Retinal pigment epithelial cell (primary cell): Measurements from ENCODE around the gene BAIAP2L2.
"Not testable (repeated sequence)": the region's sequence is repeated elsewhere in the genome, so short reads cannot be mapped to it uniquely, and the experiment has no call there.

Experiments used
- DNase-seq: peaks from one replicate; pipeline ENCODE4 v3.0.0-alpha.2; 2010; ENCODE audit warnings: low read depth
- H3K4me3 ChIP-seq: 2 replicates; pipeline ENCODE4 v1.5.1; 2011; ENCODE audit warnings: mild to moderate bottlenecking, low read length, control low read depth, moderate library complexity
- TF ChIP-seq, protein P1 (sequence below): conservative IDR thresholded peaks from 2 replicates; pipeline ENCODE4 v1.5.1; 2011; ENCODE audit warnings: low read depth, low read length, control low read depth, inconsistent platforms

BAIAP2L2 gene

GRCh38 chr22:38038890-38039812, 71.3 kb downstream of the BAIAP2L2 start:
- H3K4me3 ChIP-seq: no peak overlapping the region
- DNase-seq: no peak
- TF ChIP-seq, protein P1, sequence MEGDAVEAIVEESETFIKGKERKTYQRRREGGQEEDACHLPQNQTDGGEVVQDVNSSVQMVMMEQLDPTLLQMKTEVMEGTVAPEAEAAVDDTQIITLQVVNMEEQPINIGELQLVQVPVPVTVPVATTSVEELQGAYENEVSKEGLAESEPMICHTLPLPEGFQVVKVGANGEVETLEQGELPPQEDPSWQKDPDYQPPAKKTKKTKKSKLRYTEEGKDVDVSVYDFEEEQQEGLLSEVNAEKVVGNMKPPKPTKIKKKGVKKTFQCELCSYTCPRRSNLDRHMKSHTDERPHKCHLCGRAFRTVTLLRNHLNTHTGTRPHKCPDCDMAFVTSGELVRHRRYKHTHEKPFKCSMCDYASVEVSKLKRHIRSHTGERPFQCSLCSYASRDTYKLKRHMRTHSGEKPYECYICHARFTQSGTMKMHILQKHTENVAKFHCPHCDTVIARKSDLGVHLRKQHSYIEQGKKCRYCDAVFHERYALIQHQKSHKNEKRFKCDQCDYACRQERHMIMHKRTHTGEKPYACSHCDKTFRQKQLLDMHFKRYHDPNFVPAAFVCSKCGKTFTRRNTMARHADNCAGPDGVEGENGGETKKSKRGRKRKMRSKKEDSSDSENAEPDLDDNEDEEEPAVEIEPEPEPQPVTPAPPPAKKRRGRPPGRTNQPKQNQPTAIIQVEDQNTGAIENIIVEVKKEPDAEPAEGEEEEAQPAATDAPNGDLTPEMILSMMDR: no peak

DNA sequence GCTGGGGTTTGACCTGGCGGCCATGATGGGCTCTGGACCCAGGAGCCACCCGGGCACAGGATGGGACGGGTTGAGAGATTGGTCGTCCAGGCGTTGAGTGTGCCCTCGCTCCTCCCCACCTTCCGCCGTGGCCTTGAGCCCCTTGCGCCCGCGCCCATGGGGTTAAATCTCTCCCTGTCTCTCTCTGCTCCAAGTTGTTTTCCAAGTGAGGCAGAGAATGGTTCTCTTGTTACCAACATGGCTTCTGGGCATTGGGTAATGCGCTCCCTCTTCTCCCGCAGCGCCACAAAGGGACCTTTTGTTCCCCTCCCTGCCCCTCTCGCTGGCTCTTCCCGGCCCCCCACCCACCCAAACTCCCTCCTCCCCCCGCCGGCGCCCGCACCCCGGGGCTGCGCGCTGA, 72.1 kb downstream of the BAIAP2L2 start:
- DNase-seq: no peak
- TF ChIP-seq, protein P1: no peak
- no peak overlapping the region for H3K4me3 ChIP-seq

DNA sequence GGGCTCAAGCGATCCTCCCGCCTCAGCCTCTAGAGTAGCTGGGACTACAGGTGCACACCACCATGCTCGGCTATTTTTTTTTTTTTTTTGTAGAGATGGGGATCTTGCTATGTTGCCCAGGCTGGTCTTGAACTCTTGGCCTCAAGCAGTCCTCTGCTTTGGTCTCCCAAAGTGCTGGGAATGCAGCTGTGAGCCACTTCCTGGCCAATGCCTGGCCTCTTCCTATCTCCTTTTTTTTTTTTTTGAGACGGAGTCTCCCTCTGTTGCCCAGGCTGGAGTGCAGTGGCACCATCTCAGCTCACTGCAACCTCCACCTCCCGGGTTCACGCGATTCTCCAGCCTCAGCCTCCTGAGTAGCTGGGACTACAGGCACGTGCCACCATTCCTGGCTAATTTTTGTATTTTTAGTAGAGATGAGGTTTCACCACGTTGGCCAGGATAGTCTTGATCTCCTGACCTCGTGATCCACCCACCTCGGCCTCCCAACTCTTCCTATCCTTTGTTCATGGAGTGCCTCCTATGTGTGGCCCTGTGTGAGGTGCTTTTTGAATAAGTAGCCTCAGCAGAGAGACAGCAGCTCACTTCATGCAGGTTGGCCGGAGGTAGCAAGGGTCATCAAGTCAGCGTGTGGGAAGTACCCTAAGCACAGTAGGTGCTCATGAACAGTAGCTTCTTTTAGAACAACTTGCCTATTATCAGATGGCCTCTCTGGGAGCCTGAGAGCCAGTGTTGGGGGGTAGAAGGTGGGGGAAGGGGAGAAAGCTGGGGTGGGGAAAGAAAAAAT, 72.9 kb downstream of the BAIAP2L2 start:
- not testable (repeated sequence) for DNase-seq, H3K4me3 ChIP-seq

GRCh38 chr22:38036392-38037062, 74.0 kb downstream of the BAIAP2L2 start:
- no peak for DNase-seq
- no peak overlapping the region for H3K4me3 ChIP-seq
- TF ChIP-seq, protein P1: no peak

GRCh38 chr22:38035530-38035885, 75.0 kb downstream of the BAIAP2L2 start:
- DNase-seq: no peak
- TF ChIP-seq, protein P1: no peak
- H3K4me3 ChIP-seq: no peak overlapping the region
